ENCODE results near the gene GPC5.

GPC5 gene

GRCh38 chr13:92012787-92013186, 614.4 kb downstream of the GPC5 start:
- no peaks in the 10 kb centered on the region for H3K27me3 ChIP-seq (ENCODE audit: insufficient read depth, low read length)
- no peaks in the 10 kb centered on the region for H3K36me3 ChIP-seq (ENCODE audit: insufficient read depth, low read length)
- no peak overlapping the region for H3K9ac ChIP-seq (ENCODE audit: low read depth, low read length)
- no peak overlapping the region for H3K27ac ChIP-seq (ENCODE audit: low read depth, low read length)
- WGBS = 85% methylated on average over 3 of the region's 3 CpGs
- 0 out of 2 replicates have a peak, but pooled peaks cover 3% of the 10 kb centered on the region for H3K9me3 ChIP-seq (ENCODE audit: insufficient read depth, low read depth, low read length)
- H3K4me3 ChIP-seq (ENCODE audit: low read length) = no peak overlapping the region
- no peaks in the 10 kb centered on the region for H3K4me1 ChIP-seq (ENCODE audit: insufficient read depth, low read length)

GRCh38 chr13:92017737-92018136, 619.3 kb downstream of the GPC5 start:
- H3K9me3 ChIP-seq (ENCODE audit: insufficient read depth, low read depth, low read length) = 0 out of 2 replicates have a peak, but pooled peaks cover 3% of the 10 kb centered on the region

DNA sequence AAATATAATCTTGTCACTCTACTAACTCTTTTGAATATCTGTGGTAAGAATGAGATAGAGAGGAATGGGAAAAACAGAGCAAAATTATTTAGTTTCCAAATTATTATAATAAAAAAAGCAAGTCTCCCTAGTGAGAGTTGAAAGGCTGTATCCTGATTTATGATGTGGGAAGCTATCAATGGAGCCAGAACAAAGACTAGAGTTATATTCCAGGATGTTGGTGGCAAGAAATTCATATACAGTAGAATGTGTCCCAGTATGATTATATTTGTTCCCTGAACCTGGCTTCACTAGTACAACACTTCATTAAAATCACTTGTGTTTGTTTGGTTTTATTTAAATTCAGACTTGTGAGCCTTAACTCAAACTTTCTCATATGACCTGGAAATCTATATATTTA, 630.3 kb downstream of the GPC5 start:
- Histone ChIP-seq H3K36me3 (ENCODE audit: insufficient read depth, low read length) (no peaks in the 10 kb centered on the region), H3K9ac (ENCODE audit: low read depth, low read length) (no peak overlapping the region), H3K4me1 (ENCODE audit: insufficient read depth, low read length) (no peaks in the 10 kb centered on the region)

More at GRCh38 chr13:92017737-92018136, 619.3 kb downstream of the GPC5 start:
- Histone ChIP-seq H3K4me1 (ENCODE audit: insufficient read depth, low read length) (no peaks in the 10 kb centered on the region), H3K27me3 (ENCODE audit: insufficient read depth, low read length) (no peaks in the 10 kb centered on the region), H3K4me3 (ENCODE audit: low read length) (no peak overlapping the region), H3K36me3 (ENCODE audit: insufficient read depth, low read length) (no peaks in the 10 kb centered on the region), H3K9ac (ENCODE audit: low read depth, low read length) (no peak overlapping the region), H3K27ac (ENCODE audit: low read depth, low read length) (no peak overlapping the region)
- WGBS = 96% methylated on average over 13 of the region's 13 CpGs

GRCh38 chr13:92029641-92030040, 631.2 kb downstream of the GPC5 start:
- H3K27ac ChIP-seq (ENCODE audit: low read depth, low read length) = no peak overlapping the region
- no peaks in the 10 kb centered on the region for H3K27me3 ChIP-seq (ENCODE audit: insufficient read depth, low read length)
- no peaks in the 10 kb centered on the region for H3K9me3 ChIP-seq (ENCODE audit: insufficient read depth, low read depth, low read length)
- no peak overlapping the region for H3K4me3 ChIP-seq (ENCODE audit: low read length)
- WGBS = 95% methylated on average over 4 of the region's 4 CpGs
- H3K36me3 ChIP-seq (ENCODE audit: insufficient read depth, low read length) = no peaks in the 10 kb centered on the region
- H3K4me1 ChIP-seq (ENCODE audit: insufficient read depth, low read length) = no peaks in the 10 kb centered on the region
- H3K9ac ChIP-seq (ENCODE audit: low read depth, low read length) = no peak overlapping the region

More for the DNA sequence above, 630.3 kb downstream of the GPC5 start:
- H3K27ac ChIP-seq (ENCODE audit: low read depth, low read length) = no peak overlapping the region
- H3K27me3 ChIP-seq (ENCODE audit: insufficient read depth, low read length) = no peaks in the 10 kb centered on the region
- H3K9me3 ChIP-seq (ENCODE audit: insufficient read depth, low read depth, low read length) = no peaks in the 10 kb centered on the region
- no peak overlapping the region for H3K4me3 ChIP-seq (ENCODE audit: low read length)

DNA sequence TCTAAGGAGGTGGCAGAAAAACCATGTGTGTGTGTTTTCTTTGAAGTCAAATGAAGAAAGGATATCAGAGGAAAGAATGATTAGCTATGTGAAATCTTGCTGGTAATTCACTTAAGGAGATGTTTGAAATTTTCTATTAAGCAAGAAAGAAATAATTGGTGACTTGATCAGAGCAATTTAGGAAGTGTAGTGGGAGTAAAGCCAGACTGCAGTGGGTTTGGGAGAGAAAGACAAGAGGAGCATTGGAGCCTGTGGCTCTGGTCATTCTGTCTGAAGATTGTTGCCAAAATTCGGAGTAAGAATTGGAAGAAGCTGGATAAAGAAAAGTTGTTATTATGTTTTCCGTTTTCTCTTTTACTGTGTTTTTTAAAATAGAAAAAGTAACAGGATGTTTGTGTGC, 640.5 kb downstream of the GPC5 start:
- WGBS = 97% methylated on average over 2 of the region's 2 CpGs
- no peaks in the 10 kb centered on the region for H3K36me3 ChIP-seq (ENCODE audit: insufficient read depth, low read length)
- no peak overlapping the region for H3K27ac ChIP-seq (ENCODE audit: low read depth, low read length)

DNA sequence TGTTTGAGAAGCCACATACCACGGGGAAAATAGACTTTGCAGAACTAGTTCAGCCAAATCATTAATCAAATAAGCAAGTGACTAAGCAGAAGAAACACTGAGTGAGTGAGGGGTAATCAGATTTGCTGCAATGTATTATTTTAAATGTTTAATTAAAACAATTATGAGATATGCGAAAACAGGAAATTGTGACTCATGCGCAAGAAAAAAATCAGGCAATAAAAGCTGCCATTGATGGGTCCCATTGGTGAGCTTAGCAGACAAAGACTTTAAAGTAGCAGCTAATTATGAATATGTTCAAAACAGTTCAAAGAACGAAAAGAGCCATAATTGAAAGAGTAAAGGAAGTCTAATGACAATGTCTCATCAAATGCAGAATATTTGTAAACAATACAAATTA, 644.1 kb downstream of the GPC5 start:
- no peaks in the 10 kb centered on the region for H3K4me1 ChIP-seq (ENCODE audit: insufficient read depth, low read length)
- WGBS = 96% methylated on average over 4 of the region's 4 CpGs
- H3K4me3 ChIP-seq (ENCODE audit: low read length) = no peak overlapping the region
- H3K27me3 ChIP-seq (ENCODE audit: insufficient read depth, low read length) = no peaks in the 10 kb centered on the region
- no peak overlapping the region for H3K9ac ChIP-seq (ENCODE audit: low read depth, low read length)
- H3K36me3 ChIP-seq (ENCODE audit: insufficient read depth, low read length) = no peaks in the 10 kb centered on the region
- H3K27ac ChIP-seq (ENCODE audit: low read depth, low read length) = no peak overlapping the region
- H3K9me3 ChIP-seq (ENCODE audit: insufficient read depth, low read depth, low read length) = no peaks in the 10 kb centered on the region

More for the DNA sequence above, 640.5 kb downstream of the GPC5 start:
- no peak overlapping the region for H3K9ac ChIP-seq (ENCODE audit: low read depth, low read length)
- no peaks in the 10 kb centered on the region for H3K9me3 ChIP-seq (ENCODE audit: insufficient read depth, low read depth, low read length)
- H3K4me1 ChIP-seq (ENCODE audit: insufficient read depth, low read length) = no peaks in the 10 kb centered on the region
- no peaks in the 10 kb centered on the region for H3K27me3 ChIP-seq (ENCODE audit: insufficient read depth, low read length)
- no peak overlapping the region for H3K4me3 ChIP-seq (ENCODE audit: low read length)

- H3K27me3 ChIP-seq (ENCODE audit: insufficient read depth, low read length) = no peaks in the 10 kb centered on the region
- no peaks in the 10 kb centered on the region for H3K9me3 ChIP-seq (ENCODE audit: insufficient read depth, low read depth, low read length)
- H3K36me3 ChIP-seq (ENCODE audit: insufficient read depth, low read length) = no peaks in the 10 kb centered on the region
- H3K27ac ChIP-seq (ENCODE audit: low read depth, low read length) = no peak overlapping the region
- no peaks in the 10 kb centered on the region for H3K4me1 ChIP-seq (ENCODE audit: insufficient read depth, low read length)
- WGBS = 90% methylated on average over 3 of the region's 3 CpGs
- no peak overlapping the region for H3K4me3 ChIP-seq (ENCODE audit: low read length)
- no peak overlapping the region for H3K9ac ChIP-seq (ENCODE audit: low read depth, low read length)
Measured at GRCh38 chr13:92044351-92044750, 645.9 kb downstream of the GPC5 start.

- Histone ChIP-seq H3K27ac (ENCODE audit: low read depth, low read length) (no peak overlapping the region), H3K4me3 (ENCODE audit: low read length) (no peak overlapping the region), H3K27me3 (ENCODE audit: insufficient read depth, low read length) (no peaks in the 10 kb centered on the region), H3K4me1 (ENCODE audit: insufficient read depth, low read length) (no peaks in the 10 kb centered on the region), H3K36me3 (ENCODE audit: insufficient read depth, low read length) (no peaks in the 10 kb centered on the region), H3K9ac (ENCODE audit: low read depth, low read length) (no peak overlapping the region), H3K9me3 (ENCODE audit: insufficient read depth, low read depth, low read length) (peaks cover 3% of the 10 kb centered on the region; the same call in 1 of the 2 replicates)
Measured at GRCh38 chr13:92054389-92054788, 656.0 kb downstream of the GPC5 start.

DNA sequence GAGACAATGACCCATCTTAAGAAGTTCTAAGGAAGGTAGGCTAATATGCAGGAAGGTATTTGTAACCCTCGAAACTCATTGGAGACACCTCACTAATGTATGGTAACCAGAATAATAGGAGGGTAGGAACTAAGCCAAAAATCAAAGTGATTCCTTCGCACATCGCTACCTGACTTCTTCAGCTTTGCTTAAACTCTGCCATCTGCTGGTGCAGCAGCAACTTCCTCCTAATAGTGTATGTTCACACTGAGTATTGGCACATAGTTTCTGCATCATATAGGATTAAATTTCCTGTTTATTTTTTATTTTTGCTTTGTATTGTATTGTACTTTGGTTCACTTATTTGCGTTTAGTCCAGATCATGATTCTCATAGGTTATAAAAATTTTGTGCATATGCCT, 676.2 kb downstream of the GPC5 start:
- H3K9me3 ChIP-seq (ENCODE audit: insufficient read depth, low read depth, low read length) = no peaks in the 10 kb centered on the region
- H3K27me3 ChIP-seq (ENCODE audit: insufficient read depth, low read length) = no peaks in the 10 kb centered on the region
- H3K36me3 ChIP-seq (ENCODE audit: insufficient read depth, low read length) = no peaks in the 10 kb centered on the region
- H3K4me3 ChIP-seq (ENCODE audit: low read length) = no peak overlapping the region
- no peak overlapping the region for H3K9ac ChIP-seq (ENCODE audit: low read depth, low read length)
- WGBS = 65% methylated on average over 3 of the region's 4 CpGs
- H3K27ac ChIP-seq (ENCODE audit: low read depth, low read length) = no peak overlapping the region
- no peaks in the 10 kb centered on the region; the same call in 1 of the 2 replicates for H3K4me1 ChIP-seq (ENCODE audit: insufficient read depth, low read length)

DNA sequence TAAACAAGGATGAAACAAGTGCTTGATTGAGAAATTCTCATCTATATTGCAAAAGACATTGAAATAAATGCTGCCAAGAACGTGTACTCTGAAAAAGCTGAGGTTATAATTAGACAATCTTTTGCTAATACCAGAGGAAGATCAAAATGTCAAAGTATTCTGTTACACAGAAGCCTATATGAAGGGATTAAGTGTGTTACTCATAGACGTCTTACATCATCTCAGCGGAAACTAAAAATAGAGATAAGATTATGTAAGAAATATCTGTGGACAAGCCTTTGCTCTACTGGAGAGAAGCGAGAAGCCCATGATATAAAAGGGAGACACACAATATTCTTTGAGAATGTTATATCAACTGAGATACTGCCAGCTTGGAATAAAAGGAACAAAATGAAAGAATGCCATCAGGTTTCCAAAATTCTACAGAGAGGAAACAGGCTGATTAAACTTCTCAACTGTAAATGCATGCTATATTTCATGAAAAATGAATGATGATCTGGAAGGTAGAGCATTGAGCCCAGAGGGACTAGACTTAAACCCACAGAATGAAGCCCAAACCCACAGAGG, 699.0 kb downstream of the GPC5 start:
- Histone ChIP-seq H3K27ac (ENCODE audit: low read depth, low read length) (no peak overlapping the region), H3K9ac (ENCODE audit: low read depth, low read length) (no peak overlapping the region), H3K9me3 (ENCODE audit: insufficient read depth, low read depth, low read length) (no peaks in the 10 kb centered on the region), H3K4me3 (ENCODE audit: low read length) (no peak overlapping the region), H3K36me3 (ENCODE audit: insufficient read depth, low read length) (no peaks in the 10 kb centered on the region), H3K4me1 (ENCODE audit: insufficient read depth, low read length) (no peaks in the 10 kb centered on the region), H3K27me3 (ENCODE audit: insufficient read depth, low read length) (no peaks in the 10 kb centered on the region)
- WGBS = 96% methylated on average over 4 of the region's 4 CpGs

DNA sequence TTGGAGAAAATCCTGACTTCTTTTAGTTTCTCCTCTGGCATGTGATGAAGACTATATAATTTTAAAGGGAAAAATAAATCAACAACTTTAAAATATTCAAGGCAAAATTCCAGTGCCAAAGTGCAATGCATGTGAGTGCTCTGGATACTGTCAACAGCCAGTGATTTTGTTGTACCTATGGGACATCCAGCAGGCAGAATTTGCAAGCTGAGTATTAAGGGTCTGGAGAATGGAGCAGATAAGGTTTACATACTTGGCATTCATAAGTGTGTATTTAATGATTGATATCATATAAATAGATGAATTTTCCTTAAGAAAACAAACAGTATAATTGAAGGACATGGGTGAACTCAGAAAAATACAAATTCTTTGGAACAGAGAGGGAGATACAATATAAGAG, 703.4 kb downstream of the GPC5 start:
- H3K27me3 ChIP-seq (ENCODE audit: insufficient read depth, low read length) = no peaks in the 10 kb centered on the region
- no peaks in the 10 kb centered on the region for H3K36me3 ChIP-seq (ENCODE audit: insufficient read depth, low read length)
- no peak overlapping the region for H3K4me3 ChIP-seq (ENCODE audit: low read length)
- H3K27ac ChIP-seq (ENCODE audit: low read depth, low read length) = no peak overlapping the region
- no peak overlapping the region for H3K9ac ChIP-seq (ENCODE audit: low read depth, low read length)
- peaks cover 7% of the 10 kb centered on the region for H3K4me1 ChIP-seq (ENCODE audit: insufficient read depth, low read length)
- no peaks in the 10 kb centered on the region for H3K9me3 ChIP-seq (ENCODE audit: insufficient read depth, low read depth, low read length)

DNA sequence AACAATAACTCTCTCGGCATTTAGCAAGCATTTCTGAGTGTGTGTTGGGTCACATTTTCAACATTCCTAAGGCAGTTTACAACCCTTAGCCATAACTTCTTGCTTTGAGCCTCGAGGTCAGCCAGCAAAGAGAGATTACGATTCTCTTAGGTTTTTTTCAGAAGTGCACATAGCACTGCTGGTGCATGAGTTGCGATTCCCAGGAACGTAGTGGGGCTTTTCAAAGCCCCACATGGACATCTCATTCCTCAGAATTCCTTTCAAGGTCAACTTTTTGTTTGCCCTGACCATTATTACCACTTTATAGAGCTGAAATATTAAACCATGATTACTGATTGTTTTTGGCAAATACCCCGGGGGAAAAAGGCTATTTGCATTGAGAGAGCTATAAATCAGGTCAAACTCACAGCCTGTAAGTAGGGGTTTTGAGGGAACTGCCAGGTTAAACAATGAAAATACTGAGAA, 705.3 kb downstream of the GPC5 start:
- Histone ChIP-seq H3K36me3 (ENCODE audit: insufficient read depth, low read length) (no peaks in the 10 kb centered on the region), H3K9ac (ENCODE audit: low read depth, low read length) (no peak overlapping the region), H3K27me3 (ENCODE audit: insufficient read depth, low read length) (no peaks in the 10 kb centered on the region), H3K4me1 (ENCODE audit: insufficient read depth, low read length) (peaks cover 7% of the 10 kb centered on the region), H3K4me3 (ENCODE audit: low read length) (no peak overlapping the region), H3K27ac (ENCODE audit: low read depth, low read length) (no peak overlapping the region), H3K9me3 (ENCODE audit: insufficient read depth, low read depth, low read length) (no peaks in the 10 kb centered on the region)
- WGBS = 67% methylated on average over 6 of the region's 6 CpGs

Measured in HUES64 (cell line).